Fibroblast of skin of left quadriceps (primary cell): ENCODE data around the gene RNU6-1.

ENCODE experiments used
- DNase-seq, 2 experiments: peaks; one replicate each; pipeline ENCODE4 v3.0.0-alpha.2; 2013; ENCODE audit warnings: low read depth in 2 of 2

RNU6-1 gene

DNA sequence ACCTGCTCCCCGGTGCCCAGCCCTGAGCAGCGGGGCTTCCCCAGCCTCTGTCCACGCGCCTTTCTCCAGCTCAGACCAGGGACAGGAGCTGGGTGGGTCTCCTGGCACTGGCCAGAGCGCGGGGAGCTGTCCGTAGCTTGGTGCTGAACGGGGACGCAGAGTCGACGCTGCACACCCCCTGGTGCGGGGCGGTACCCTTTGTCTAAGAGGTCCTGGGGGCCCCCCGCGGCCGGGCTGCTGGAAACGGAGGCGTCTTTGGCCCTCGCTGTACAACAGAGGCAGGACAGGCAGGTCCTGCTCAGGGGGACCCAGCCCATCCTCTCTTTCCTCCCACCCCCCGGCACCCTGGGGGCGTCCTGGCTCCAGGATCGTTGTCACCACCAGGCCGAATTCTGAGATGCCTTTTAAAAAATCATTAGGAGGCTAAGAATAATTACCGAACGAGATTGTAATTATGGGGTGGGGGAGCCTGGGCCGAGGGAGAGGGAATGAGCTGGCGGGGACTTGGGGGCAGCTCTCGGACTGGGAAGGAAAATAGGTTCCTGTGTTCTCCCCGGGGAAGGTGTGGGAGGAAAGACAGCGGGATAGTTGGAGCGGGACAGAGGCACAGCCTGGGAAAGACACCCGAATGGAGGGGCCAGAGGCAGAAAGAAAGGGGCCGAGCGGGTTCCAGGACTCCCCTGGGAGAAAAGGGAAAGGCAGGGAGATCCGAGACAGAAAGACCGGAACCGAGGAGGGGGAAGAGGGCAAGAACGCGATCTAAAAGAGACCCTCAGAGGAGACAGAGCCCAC lies 18.7 kb downstream of the RNU6-1 start:
- DNase-seq: no peak

DNA sequence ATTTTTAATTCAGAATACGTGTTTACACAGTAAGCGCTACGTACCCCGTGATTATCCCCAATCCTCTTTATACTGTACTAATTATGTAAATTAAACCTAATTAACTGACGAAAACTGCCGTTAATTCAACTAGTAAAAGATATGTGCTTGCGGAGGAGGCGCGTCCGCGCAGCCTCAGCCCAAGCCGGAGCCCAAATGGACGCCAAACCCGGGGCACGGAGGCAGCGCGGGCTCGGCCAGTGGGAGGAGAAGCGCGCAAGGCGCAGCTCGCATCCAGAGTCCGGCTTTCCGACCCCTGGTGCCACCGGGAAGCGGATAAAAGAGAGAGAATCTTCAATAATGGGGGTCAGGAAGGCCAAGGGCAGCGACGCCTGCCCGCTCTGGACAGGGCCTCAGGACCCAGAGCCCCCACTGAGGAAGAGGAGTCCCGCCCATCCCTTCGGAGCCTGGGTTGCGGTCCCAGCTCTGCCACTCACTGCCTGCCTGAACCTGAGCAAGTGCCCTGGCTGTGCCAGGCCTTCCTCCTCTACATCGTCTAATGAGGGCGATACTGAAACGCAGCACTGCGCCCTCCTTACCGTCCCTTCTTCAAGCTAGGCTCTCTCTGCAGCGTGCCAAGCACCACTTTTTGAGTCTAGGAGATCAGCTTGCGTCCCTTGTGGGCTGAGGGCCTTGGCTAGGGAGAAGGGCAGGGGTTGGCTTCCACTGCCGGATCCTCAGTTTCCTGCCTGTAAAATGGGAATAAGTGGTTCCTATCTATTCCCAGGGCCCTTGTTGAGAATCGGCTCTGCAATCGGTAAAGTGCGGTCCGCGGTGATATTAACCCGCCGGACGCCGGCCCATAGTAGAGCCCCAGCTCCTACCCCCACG lies 19.5 kb downstream of the RNU6-1 start:
- DNase-seq: no peak

DNA sequence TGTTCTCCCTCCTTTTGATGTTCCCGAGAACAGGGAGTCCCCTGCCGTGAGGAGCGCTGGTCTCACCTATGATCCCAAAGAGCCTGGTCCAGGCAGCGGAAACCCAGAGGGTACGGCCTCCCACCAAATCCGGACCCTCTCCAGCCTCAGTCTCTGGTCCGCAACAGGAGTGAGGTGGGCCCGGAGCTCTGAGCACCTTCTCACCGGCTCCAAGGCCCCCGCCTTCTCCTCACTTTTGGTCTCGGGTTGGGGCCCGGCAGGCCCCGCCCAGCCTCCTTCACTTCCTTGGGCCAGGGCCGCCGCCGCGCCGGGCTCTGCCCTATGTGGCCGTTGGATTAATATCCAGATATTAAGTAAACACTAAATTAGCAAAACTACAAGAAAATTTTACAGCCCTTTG lies 20.2 kb downstream of the RNU6-1 start:
- no peak for DNase-seq

DNA sequence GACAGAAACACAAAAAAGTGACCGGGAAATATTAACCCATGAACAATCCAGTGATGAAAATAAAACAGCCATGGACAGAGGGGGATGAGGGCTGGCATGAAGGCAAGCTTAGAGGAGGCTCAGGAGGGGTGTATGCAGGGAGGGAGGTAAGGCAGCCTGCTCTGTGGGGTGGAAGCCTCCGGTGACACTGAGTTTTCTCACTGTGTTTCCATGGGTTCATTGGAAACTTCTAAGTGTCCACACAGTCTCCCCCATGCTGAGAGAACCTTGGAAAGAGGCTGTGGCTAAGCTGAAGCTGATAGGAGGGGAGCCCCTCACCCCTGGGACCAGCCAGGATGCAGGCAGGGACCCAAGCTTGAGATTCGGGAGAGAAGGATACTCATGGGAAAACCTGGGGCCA lies 21.4 kb downstream of the RNU6-1 start:
- no peak for DNase-seq

DNA sequence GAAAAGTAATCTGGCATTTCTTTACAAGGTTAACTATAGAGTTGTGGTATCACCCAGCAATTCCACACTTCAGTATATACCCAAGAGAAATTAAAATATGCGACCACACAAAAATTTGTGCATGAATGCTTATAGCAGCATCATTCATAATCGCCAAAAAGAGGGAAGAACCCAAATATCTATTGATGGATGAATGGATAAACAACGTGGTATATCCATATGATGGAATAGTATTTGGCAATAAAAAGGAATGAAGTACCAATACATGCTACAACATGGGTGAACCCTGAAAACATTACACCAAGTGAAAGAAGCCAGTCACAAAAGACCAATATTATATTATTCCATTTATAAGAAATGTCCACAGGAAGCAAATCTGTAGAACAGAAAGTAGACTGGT lies 23.2 kb downstream of the RNU6-1 start:
- DNase-seq: no peak

DNA sequence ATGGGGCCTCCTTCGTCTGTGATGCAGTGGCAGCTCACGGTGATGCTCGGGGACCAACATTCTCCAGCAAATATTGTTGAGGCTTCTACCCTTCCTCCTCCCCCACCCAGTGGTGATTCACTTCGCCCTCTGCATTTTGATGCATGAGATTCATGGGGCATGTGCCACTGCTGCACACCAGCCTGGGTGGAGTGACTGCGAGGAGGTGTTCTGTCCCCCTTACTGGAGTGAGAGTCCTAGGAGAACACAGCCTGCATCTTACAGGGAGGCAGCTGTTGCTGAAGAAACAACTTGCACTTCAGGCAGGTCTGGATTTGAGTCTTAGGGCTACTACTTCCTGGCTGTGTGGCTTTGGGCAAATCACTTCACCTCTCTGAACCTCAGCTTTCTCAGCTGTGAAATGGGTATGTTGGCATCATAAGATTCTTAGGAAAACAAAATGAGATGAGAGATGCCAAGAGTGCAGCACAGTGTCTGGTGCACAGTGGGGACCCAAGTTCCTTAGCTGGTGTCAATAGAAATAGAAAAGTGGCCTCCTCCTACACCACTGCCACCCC lies 24.7 kb downstream of the RNU6-1 start:
- DNase-seq: no peak

DNA sequence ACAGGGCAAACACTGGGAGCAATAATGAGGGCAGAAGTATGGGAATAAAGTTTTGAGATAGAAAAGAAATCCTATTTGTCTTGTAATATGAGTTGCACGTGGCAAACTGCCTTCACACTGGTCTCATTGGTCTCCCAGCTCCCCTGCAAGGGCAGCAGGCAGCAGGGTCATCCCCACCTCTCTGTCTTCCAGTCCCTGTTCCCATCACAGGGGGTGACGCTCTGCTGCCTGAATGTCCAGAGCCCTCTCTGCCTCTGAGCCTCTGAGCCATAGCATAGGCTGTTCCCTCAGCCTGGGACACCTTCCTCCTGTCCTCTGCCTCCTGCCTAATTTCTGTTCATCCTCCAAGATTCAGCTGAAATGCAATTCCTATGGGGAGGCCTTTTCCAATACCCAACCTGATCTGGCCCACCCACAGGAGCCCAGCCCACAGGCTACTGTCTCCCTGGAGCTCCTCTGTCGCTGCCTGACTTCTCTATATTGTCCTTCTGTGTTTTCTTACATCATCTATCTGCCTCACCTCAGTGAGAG lies 26.7 kb downstream of the RNU6-1 start:
- no peak for DNase-seq

DNA sequence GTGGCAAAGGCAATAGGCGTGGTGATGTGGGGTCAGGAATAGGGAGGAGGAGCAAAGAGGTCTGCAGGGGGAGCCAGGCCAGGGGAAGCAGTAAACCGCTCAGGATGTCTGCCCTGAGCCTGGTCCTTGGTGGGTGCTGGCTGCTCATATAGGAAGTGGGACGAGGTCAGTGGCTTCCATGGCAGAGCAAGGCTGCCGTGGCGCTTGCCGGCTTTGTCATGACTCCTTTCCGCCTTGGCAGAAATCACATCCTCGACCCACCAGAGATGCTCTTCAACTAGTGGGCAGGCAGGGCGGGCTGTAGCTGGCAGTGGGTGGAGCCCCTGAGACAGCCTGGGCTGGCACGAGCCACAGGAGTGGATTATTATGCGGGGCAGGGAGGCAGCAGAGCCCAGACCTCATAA lies 27.6 kb downstream of the RNU6-1 start:
- DNase-seq: no peak

DNA sequence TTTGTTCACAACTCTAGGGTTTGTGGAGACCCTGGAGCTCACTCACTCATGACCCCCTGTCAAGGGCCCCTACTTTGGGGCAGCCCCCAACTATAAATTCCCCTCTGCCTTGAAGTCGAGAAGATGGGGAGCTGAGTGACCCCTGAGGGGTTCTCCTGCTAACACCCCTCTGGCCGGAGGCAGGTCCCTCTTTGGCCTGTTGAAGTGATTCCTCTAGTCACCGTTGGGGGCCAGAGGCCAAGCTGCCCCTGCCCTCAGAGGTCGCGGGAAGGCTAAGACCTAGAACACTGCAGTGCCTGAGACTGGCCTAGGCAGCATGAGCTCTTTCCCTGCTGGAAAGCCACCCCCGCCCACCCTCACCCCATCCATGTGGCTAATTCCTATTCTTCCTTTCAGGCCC lies 30.0 kb downstream of the RNU6-1 start:
- no peak for DNase-seq

DNA sequence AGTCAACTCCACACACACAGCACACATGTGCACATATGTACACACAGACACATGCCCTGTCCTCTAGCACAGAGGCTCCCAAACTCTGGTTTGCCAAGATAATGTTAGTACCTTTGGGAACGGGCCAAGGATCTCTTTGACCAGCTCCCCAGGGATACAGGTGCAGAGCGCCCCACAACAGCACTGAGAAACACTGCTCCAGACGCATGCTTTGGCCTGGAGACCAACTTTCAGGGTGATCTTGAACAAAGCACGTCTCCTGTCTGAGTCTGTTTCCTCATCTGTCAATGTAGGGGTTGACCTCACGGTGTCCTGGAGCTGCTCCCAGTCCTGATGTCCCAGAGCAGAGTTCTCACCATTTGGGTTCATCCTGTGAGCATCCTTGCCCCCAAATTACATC lies 30.4 kb downstream of the RNU6-1 start:
- no peak for DNase-seq

DNA sequence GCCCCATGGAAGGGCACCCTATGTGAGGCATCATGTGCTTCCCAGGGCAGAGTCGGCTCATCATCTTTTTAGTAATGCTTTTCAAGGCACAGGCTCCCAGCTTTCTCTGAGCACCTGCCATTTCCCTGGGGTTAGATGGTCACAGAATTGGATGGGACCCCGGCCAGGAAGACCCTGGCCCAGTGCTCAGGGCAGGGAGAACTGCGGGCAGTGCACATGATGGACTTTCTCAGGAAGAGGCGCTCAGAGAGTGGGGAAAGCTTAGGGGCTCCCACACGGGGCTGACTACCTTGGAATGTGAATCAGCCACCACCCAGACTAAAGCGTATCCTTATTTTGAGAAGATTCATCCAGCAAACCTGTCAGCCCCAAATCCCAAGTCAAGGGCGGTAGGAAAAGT lies 31.0 kb downstream of the RNU6-1 start:
- DNase-seq: no peak

DNA sequence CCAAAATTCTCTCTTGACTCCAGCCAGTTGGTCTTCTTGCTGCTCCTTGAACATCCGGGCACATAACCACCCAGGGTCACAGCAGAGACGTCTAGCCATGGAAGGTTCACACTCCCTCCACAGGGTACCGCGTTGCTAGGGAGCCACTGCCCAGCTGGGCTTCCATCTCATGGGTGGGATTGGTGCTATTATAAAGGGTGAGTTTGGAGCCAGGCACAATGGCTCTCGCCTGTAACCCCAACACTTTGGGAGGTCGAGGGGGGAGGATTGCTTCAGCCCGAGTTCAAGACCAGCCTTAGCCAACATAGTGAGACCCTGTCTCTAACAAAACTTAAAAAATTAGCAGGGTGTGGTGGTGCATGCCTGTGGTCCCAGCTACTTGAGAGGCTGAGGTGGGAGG lies 32.0 kb downstream of the RNU6-1 start:
- no peak for DNase-seq

DNA sequence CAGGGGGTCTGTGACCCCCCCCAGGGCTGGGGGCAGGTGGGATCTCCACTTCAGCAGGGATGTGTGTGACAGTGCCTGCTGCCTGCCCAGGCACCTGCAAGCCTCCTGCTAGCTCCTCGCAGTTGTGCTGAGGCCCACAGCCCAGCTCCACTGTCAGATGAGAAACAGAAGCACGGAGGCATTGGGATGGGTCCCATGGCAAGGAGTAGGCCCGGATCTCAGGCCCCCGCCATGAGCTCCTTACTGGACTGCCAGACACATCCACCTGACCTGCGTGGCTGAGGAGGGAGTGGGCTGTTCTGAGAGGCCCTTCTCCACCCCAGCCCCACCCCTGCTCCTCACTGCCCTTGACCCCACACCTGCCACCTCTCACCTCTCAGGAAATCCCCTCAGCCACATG lies 32.7 kb downstream of the RNU6-1 start:
- no peak for DNase-seq

DNA sequence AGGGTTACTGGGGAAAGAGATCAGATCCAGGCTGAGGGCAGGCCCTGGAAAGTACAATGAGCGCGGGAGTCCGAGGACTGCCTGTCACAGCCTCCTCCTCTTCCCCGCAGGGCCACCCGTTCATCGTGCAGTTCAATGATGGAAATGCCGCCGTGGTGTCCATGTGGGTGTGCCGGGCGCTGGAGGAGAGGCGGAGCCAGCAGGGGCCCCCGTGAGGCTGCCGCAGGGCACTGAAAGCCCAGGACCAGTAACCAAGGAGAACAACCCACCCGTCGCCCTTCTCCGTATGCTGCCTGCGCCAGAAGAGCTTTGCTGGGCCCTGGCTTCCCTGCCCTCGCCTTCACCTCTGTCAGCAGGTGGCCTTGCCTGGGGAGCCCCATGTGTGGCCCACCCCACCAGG lies 33.3 kb downstream of the RNU6-1 start:
- no peak for DNase-seq

DNA sequence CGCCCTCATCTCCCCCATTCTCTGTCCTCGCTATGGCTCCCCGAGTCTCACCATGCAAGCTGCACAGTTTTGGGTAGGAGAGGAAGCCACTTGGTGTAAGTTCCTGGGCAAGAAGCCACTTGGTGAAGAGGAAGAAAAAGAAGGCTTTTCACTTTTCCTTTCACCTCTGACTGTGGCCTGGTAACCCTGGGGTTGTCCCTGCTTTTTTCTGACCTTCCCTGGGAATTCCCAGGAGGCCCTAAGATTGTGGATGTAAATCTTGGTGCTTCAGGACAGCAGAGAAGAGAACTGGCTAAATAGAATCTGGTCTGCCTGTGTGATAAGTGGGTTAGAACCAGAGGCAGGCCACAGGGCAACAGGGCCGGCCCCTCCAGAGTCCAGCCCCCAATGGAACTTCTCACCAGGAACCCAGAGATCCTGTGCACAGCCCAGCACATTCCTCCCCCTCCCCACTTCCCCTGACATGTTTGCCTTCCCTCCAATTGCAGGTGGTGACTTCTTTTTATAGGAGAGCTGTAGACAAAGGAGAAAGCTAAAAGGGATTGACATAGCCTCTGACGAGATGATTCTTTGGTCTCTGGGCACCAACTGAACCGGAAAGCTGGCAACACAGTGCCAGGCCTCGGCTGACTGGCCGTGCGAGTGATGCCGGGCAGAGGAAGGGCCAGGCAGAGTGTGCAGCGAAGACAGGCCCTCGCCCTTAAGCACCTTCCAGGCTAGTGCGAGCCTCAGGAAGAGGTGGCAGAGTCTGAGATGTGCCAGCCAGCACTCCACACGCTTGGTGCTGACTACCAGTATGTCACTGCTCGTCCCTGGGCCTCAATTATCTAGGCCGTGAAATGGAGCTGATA lies 34.0 kb downstream of the RNU6-1 start:
- DNase-seq: no peak

DNA sequence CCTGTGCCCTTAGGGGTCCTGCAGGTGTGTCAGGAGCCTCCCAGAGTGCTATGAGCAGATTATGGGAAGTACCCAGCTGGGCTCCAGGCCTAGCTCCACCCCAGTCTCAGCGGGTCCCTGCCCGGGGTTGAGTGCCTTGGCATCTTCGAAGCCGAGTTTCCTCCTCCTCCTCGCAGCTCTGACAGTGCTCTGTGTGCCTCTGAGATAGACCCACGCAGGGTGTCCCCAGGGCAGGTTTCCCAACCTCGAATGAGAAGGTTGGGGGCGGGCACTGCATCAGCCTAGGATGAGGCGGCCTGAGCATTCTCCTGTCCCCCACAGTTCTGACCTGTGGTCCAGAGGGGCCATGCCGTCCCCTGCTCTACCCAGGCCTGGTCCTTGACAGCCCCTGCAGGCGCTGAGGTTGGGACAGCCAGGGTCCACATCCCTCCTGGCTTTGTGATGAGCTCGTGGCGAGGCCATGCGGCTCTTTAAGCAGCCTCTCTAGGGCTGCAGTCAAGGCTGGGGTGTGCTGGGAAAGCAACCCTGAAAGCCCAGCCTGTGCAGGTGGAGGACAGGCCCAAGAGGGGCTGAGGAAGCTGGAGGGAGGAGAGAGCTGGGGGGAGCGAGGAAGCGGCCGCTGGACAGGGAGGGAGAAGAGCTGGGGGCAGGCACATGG lies 34.7 kb downstream of the RNU6-1 start:
- no peak for DNase-seq

DNA sequence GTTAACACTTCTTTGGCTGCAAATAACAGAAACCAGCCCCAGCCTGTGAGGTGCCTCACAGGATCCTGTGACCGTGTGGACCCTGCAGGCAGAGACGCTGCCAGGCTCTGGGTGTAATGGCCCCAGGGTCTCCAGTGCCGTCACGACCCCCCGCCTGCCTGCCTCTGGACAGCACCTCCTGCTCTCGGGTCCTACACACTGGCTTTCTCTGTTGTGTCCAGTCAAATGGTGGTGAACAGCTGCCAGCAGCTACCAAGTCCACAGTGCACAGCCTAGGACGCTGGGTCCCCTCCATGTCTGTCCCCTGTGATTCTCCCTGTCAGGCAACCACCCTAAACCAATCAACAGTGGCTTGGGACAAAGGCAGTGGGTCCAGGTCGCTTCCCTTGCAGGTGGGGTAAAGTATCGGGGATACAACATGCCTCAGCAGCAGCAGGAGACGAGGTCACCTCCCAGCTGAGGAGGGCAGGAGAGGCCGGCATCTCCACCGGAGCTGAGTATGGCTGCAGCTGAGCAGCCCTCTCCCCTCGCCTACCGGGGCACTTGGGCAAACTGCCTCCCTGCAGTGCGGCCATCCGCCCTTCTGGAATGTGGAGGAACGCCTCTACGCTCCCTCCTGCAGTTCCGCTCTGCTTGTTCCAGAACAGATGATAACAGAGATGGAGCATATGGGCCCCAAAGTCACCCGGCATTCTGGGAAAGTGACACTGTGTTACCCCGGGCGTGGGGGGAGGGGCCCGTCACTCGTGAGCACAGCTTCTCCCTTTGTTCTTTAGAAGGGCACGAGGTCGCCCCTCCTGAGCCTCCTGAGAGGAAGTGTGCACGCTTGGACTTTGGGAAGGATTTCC lies 35.6 kb downstream of the RNU6-1 start:
- no peak for DNase-seq

DNA sequence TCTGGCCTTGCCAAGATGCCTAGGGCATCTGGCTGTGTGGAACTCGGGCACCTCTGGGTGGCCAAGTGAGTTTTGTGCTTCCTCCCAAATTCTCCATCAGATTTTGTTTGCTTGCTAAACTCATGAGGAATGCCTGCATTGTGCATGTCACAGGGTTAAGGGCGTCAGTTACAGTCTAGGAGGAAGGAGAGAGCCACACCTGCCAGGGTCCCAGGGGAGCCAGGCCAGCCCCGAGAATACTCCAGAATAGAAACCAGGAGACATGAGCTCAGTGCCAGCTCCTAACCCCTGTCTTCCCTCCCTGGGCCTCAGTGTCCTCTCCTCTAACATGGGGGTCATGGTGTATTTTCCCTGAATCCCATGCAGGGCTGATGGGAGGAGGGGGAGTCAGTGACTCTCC lies 36.5 kb downstream of the RNU6-1 start:
- no peak for DNase-seq

DNA sequence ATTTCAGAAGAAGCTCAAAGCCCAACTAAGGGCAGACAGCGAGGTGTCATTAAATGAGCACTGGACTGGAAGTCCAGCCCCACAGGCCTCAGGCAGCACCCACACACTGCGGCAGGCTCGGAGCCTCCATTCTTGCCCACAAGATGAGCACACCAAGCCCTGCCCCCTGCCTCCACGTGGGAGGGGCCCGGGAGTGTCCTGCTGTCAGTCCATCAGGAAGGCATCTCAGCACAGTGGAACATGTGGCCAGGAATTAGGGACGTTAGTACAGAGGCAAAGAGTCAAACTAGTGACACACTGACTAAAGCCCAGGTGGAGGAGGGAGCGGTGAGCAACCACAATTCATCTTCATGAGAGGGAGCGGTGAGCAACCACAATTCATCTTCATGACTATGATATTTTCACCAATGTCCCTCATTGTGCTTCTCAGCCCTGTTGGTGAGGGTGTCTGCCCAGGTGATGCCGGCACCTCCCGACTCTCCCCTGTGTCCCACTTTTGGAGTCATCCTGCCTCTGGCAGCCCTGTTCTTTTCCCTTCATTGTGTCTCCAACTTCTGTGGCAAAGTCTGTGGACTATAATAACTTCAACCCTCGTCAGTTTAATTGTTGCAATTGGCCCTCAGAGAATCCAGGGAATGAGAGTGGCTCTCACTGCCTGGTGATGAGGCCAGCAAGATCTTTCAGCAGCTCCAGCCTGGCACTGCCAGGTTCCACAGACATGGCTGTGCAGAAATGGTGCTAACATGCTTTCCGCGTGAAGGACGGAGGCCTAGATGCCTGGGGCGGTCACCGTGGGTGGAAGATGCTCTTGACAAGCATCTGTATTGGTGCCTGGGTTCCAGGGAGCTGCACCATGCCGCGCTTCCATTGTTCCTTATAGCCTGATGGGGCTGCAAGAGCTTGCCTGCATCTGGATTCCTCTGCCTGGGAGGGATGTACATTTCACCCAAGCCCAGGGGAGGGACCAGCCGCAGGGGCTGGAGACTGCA lies 37.6 kb downstream of the RNU6-1 start:
- no peak for DNase-seq
